ENCODE data around the gene ANP32E. TPM values are rescaled to one million over a fixed set of nuclear protein-coding genes. Genes with fewer than 3 reads are reported as not detected.
A peak's percentile ranks its signal among the peaks of the same experiment; 100 is the strongest.
"Not testable (repeated sequence)": the region's sequence is repeated elsewhere in the genome, so short reads cannot be mapped to it uniquely, and the experiment has no call there.

The ANP32E gene
- total and polyA plus RNA-seq, 2 donors from 2014 or later, result 22.1 to 41.7 TPM

- H3K9ac ChIP-seq (ENCODE audit: low read length in 3 of 3), result peak overlapping the region; percentile 63 to 97 (median 97)
- no peak for FAIRE-seq
- H3K36me3 ChIP-seq (ENCODE audit: control insufficient read depth in 2 of 3, insufficient read depth in 3 of 3, low read length in 3 of 3), result no peaks in the 10 kb centered on the region
- H3K27me3 ChIP-seq (ENCODE audit: control insufficient read depth, insufficient read depth, low read length), result no peaks in the 10 kb centered on the region
- H3K4me1 ChIP-seq (ENCODE audit: control insufficient read depth in 2 of 3, insufficient read depth in 2 of 3, low read depth in 1 of 3, low read length in 3 of 3), result peaks cover 0 to 3% (median 0%) of the 10 kb centered on the region in 3 donors
- DNase-seq, result peak in 3 of 5 donors; percentile 53 to 87 (median 84)
- H3K27ac ChIP-seq (ENCODE audit: low read depth in 2 of 2, low read length in 2 of 2), result peak overlapping the region; percentile 93 to 94
- intact Hi-C loops (cut with DNase I), result no loop called here
- H3K4me3 ChIP-seq (ENCODE audit: low read length in 3 of 3), result peak overlapping the region; percentile 80 to 98 (median 88)
- no peak for TF ChIP-seq CTCF (IDR thresholded peaks at IDR 0.05; ENCODE audit: borderline replicate concordance, extremely low read depth, insufficient read depth)
- no peaks in the 10 kb centered on the region for H3K9me3 ChIP-seq (ENCODE audit: control insufficient read depth in 2 of 3, insufficient read depth in 1 of 3, low read length in 3 of 3)
Measured at GRCh38 chr1:150233359-150234308, 2.3 kb downstream of the ANP32E start.

GRCh38 chr1:150232921-150233320 is 3.0 kb downstream of the ANP32E start:
- H3K4me1 ChIP-seq (ENCODE audit: control insufficient read depth in 2 of 3, insufficient read depth in 2 of 3, low read depth in 1 of 3, low read length in 3 of 3); DNase-seq; H3K36me3 ChIP-seq (ENCODE audit: control insufficient read depth in 2 of 3, insufficient read depth in 3 of 3, low read length in 3 of 3); FAIRE-seq; H3K9ac ChIP-seq (ENCODE audit: low read length in 3 of 3); H3K4me3 ChIP-seq (ENCODE audit: low read length in 3 of 3); H3K27me3 ChIP-seq (ENCODE audit: control insufficient read depth, insufficient read depth, low read length); H3K27ac ChIP-seq (ENCODE audit: low read depth in 2 of 2, low read length in 2 of 2); intact Hi-C loops (cut with DNase I); H3K9me3 ChIP-seq (ENCODE audit: control insufficient read depth in 2 of 3, insufficient read depth in 1 of 3, low read length in 3 of 3): not testable (repeated sequence)

GRCh38 chr1:150228246-150228645 is 7.7 kb downstream of the ANP32E start:
- intact Hi-C loops (cut with DNase I); H3K4me1 ChIP-seq (ENCODE audit: control insufficient read depth in 2 of 3, insufficient read depth in 2 of 3, low read depth in 1 of 3, low read length in 3 of 3); DNase-seq; FAIRE-seq; H3K27ac ChIP-seq (ENCODE audit: low read depth in 2 of 2, low read length in 2 of 2); H3K27me3 ChIP-seq (ENCODE audit: control insufficient read depth, insufficient read depth, low read length); H3K9ac ChIP-seq (ENCODE audit: low read length in 3 of 3); H3K9me3 ChIP-seq (ENCODE audit: control insufficient read depth in 2 of 3, insufficient read depth in 1 of 3, low read length in 3 of 3); H3K4me3 ChIP-seq (ENCODE audit: low read length in 3 of 3): not testable (repeated sequence)
- H3K36me3 ChIP-seq (ENCODE audit: control insufficient read depth in 2 of 3, insufficient read depth in 3 of 3, low read length in 3 of 3), result peaks cover 6 to 20% (median 6%) of the 10 kb centered on the region in 3 donors

GRCh38 chr1:150227228-150227627 is 8.7 kb downstream of the ANP32E start:
- Histone ChIP-seq H3K9me3 (ENCODE audit: control insufficient read depth in 2 of 3, insufficient read depth in 1 of 3, low read length in 3 of 3) (no peaks in the 10 kb centered on the region), H3K4me3 (ENCODE audit: low read length in 3 of 3) (no peak overlapping the region), H3K4me1 (ENCODE audit: control insufficient read depth in 2 of 3, insufficient read depth in 2 of 3, low read depth in 1 of 3, low read length in 3 of 3) (no peaks in the 10 kb centered on the region), H3K27ac (ENCODE audit: low read depth in 2 of 2, low read length in 2 of 2) (no peak overlapping the region), H3K27me3 (ENCODE audit: control insufficient read depth, insufficient read depth, low read length) (no peaks in the 10 kb centered on the region), H3K9ac (ENCODE audit: low read length in 3 of 3) (no peak overlapping the region), H3K36me3 (ENCODE audit: control insufficient read depth in 2 of 3, insufficient read depth in 3 of 3, low read length in 3 of 3) (peaks cover 6 to 20% (median 6%) of the 10 kb centered on the region in 3 donors)
- intact Hi-C loops (cut with DNase I), result no loop called here
- no peak for TF ChIP-seq CTCF (IDR thresholded peaks at IDR 0.05; ENCODE audit: borderline replicate concordance, extremely low read depth, insufficient read depth)
- no peak for FAIRE-seq
- DNase-seq, result no peak

Measured in kidney (tissue), 14 donors.